Measurements from ENCODE around the gene EXTL1. TPM values are rescaled to one million over a fixed set of nuclear protein-coding genes. Genes with fewer than 3 reads are reported as not detected.
A peak's percentile ranks its signal among the peaks of the same experiment; 100 is the strongest.

The EXTL1 gene
- total RNA-seq, 1 donor from 2014 or later = under 0.01 TPM

GRCh38 chr1:26023826-26024225 is 2.3 kb downstream of the EXTL1 start:
- DNase-seq (ENCODE audit: low read depth in 2 of 2) = no peak

GRCh38 chr1:26025060-26025459 is 3.5 kb downstream of the EXTL1 start:
- DNase-seq (ENCODE audit: low read depth in 2 of 2) = no peak

- DNase-seq (ENCODE audit: low read depth in 2 of 2) = no peak
These were observed 3.9 kb downstream of the EXTL1 start for GRCh38 chr1:26025517-26025916.

- DNase-seq (ENCODE audit: low read depth in 2 of 2) = no peak
These were observed 6.3 kb downstream of the EXTL1 start for GRCh38 chr1:26027716-26028489.

GRCh38 chr1:26028490-26028980 is 7.0 kb downstream of the EXTL1 start:
- DNase-seq (ENCODE audit: low read depth in 2 of 2) = no peak

- no peak for DNase-seq (ENCODE audit: low read depth in 2 of 2)
These were observed 7.7 kb downstream of the EXTL1 start for GRCh38 chr1:26029054-26029863.

GRCh38 chr1:26029864-26030481 is 8.4 kb downstream of the EXTL1 start:
- no peak for DNase-seq (ENCODE audit: low read depth in 2 of 2)

- no peak for DNase-seq (ENCODE audit: low read depth in 2 of 2)
These were observed 9.6 kb downstream of the EXTL1 start for GRCh38 chr1:26031196-26031595.

GRCh38 chr1:26031611-26032220 is 10.1 kb downstream of the EXTL1 start:
- DNase-seq (ENCODE audit: low read depth in 2 of 2) = no peak

- DNase-seq (ENCODE audit: low read depth in 2 of 2) = no peak
These were observed 11.2 kb downstream of the EXTL1 start for GRCh38 chr1:26032656-26033357.

GRCh38 chr1:26034504-26035202 is 13.1 kb downstream of the EXTL1 start:
- DNase-seq (ENCODE audit: low read depth in 2 of 2) = no peak

GRCh38 chr1:26035203-26035958 is 13.8 kb downstream of the EXTL1 start:
- peak; percentile 91 to 93 for DNase-seq (ENCODE audit: low read depth in 2 of 2)

GRCh38 chr1:26035959-26036755 is 14.6 kb downstream of the EXTL1 start:
- peak; percentile 71 to 81 for DNase-seq (ENCODE audit: low read depth in 2 of 2)

- DNase-seq (ENCODE audit: low read depth in 2 of 2) = no peak
These were observed 15.2 kb downstream of the EXTL1 start for GRCh38 chr1:26036756-26037281.

- no peak for DNase-seq (ENCODE audit: low read depth in 2 of 2)
These were observed 16.3 kb downstream of the EXTL1 start for GRCh38 chr1:26037904-26038303.

- no peak for DNase-seq (ENCODE audit: low read depth in 2 of 2)
These were observed 16.9 kb downstream of the EXTL1 start for GRCh38 chr1:26038477-26038876.

- no peak for DNase-seq (ENCODE audit: low read depth in 2 of 2)
These were observed 17.3 kb downstream of the EXTL1 start for GRCh38 chr1:26038904-26039303.

- DNase-seq (ENCODE audit: low read depth in 2 of 2) = no peak
These were observed 19.8 kb downstream of the EXTL1 start for GRCh38 chr1:26041401-26041800.

- no peak for DNase-seq (ENCODE audit: low read depth in 2 of 2)
These were observed 20.4 kb downstream of the EXTL1 start for GRCh38 chr1:26041978-26042377.

All from lung microvascular endothelial cell (primary cell).